HL-60 (cell line): ENCODE results near the gene SERPINF2.

ENCODE experiments used
- GABPA ChIP-seq: IDR thresholded peaks from 2 replicates; pipeline ENCODE4 v1.6.1; 2012; ENCODE audit warnings: low read depth
- POLR2AphosphoS5 ChIP-seq: IDR thresholded peaks from 2 replicates; pipeline ENCODE4 v1.6.1; 2012; ENCODE audit warnings: low read depth
- REST ChIP-seq: IDR thresholded peaks from 2 replicates; pipeline ENCODE4 v1.6.1; 2012; ENCODE audit warnings: low read depth; ENCODE audit not compliant: insufficient replicate concordance
- SPI1 ChIP-seq: IDR thresholded peaks from 2 replicates; pipeline ENCODE4 v1.6.1; 2012; ENCODE audit warnings: low read depth, mild to moderate bottlenecking, borderline replicate concordance
- TF ChIP-seq, protein P1 (sequence below): IDR thresholded peaks from one replicate; pipeline ENCODE4 v1.5.1; 2011; ENCODE audit warnings: low read length, control low read depth, inconsistent platforms; ENCODE audit not compliant: insufficient read depth

DNA sequence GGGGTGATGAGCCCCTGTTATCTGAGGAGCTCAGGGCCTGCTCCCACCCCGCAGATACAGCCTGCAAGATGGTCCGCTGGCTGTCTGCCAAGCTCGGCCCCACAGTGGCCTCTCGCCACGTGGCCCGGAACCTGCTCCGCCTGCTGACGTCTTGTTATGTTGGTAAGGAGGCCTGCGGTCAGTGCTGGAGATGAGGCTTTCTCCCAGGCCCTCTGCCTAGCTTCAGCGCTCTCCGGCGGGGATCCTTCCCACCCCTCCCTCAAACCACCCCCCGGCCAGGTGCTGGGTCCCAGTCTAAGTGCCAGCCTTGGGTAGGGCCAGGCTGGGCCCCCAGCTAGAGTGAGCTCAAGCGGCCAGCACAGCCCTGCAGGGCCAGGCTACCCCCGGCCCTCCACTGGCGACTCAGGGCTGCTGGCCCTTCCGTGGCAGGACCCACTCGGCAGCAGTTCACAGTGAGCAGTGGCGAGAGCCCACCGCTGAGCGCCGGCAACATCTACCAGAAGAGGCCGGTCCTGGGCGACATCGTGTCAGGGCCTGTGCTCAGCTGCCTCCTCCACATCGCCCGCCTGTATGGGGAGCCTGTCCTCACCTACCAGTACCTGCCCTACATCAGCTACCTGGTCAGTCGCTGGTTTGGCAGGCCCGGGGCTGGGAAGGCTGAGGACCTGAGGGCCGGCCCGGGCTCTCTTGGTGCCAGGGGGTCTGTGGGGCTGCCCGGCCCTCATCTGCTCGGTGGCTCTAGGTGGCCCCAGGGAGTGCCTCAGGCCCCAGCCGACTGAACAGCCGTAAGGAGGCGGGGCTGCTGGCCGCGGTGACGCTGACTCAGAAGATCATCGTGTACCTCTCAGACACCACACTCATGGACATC is 12.1 kb upstream of the SERPINF2 start:
- TF ChIP-seq, protein P1, sequence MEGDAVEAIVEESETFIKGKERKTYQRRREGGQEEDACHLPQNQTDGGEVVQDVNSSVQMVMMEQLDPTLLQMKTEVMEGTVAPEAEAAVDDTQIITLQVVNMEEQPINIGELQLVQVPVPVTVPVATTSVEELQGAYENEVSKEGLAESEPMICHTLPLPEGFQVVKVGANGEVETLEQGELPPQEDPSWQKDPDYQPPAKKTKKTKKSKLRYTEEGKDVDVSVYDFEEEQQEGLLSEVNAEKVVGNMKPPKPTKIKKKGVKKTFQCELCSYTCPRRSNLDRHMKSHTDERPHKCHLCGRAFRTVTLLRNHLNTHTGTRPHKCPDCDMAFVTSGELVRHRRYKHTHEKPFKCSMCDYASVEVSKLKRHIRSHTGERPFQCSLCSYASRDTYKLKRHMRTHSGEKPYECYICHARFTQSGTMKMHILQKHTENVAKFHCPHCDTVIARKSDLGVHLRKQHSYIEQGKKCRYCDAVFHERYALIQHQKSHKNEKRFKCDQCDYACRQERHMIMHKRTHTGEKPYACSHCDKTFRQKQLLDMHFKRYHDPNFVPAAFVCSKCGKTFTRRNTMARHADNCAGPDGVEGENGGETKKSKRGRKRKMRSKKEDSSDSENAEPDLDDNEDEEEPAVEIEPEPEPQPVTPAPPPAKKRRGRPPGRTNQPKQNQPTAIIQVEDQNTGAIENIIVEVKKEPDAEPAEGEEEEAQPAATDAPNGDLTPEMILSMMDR: no peak
- TF ChIP-seq POLR2AphosphoS5: peak; percentile 62; the same call in 1 of the 2 replicates
- TF ChIP-seq SPI1: no peak
- TF ChIP-seq GABPA: no peak
- TF ChIP-seq REST: no peak
